NCI-H1436 treated with DMSO at 0.1 percent for 48 hours (cell line): Measurements from ENCODE around the gene RET.

Source experiments
- DNase-seq: peaks from one replicate; lab custom pipeline; 2025; lab: John Stamatoyannopoulos, UW

The RET gene

DNA sequence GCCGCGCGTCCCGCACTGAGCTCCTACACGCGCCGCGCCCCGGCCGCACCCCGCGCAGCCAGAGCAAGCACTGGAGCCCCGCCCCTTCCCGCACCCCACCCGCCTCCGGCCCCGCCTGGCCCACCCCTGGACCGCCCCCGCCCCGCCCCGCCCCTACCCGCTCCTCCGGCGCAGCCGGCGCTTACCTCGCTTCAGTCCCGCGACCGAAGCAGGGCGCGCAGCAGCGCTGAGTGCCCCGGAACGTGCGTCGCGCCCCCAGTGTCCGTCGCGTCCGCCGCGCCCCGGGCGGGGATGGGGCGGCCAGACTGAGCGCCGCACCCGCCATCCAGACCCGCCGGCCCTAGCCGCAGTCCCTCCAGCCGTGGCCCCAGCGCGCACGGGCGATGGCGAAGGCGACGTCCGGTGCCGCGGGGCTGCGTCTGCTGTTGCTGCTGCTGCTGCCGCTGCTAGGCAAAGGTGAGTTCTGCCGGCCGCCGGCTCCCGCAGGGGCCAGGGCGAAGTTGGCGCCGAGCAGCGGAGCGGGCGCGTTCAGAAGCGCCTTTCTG lies at the start of gene RET:
Gene RET, plus strand, starts transcription at position 194 of the 545 bp plus-strand sequence. Its CDS starts 190 bp downstream, at position 384.
- DNase-seq, result no peak

DNA sequence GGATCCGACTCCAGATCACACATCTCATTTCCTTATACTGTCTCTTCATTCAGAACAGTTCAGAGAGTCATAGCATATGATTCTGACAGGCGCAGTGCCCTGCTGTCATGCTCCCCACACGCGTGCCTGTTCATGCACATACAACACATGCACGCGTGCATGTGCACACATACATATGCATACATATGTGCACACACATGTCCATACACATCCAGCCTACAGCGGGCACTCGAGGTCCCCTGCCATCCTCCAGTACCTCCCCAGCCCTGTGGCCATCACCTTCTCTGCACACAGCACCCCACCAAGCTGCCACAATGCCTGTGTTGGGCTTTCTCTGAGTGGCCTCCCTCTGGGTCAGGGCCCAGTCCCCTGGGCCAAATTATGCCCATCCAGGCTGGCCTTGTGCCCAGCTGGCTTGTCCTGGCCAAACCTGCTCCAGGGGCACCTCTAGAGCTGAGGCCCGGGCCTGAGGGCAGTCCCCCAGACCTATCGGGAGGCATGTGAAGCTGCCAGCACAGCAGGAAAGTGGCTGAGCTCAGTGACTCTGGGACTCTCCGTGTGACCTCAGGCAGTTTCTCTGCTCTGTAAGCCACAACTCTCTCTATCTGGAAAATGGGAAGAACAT lies 49.4 kb upstream of the RET start:
- DNase-seq, result no peak

GRCh38 chr10:43028143-43028542 lies 48.7 kb upstream of the RET start:
- no peak for DNase-seq

- DNase-seq, result no peak
These were observed 47.8 kb upstream of the RET start for GRCh38 chr10:43029043-43029442.

GRCh38 chr10:43032613-43033012 lies 44.3 kb upstream of the RET start:
- no peak for DNase-seq

DNA sequence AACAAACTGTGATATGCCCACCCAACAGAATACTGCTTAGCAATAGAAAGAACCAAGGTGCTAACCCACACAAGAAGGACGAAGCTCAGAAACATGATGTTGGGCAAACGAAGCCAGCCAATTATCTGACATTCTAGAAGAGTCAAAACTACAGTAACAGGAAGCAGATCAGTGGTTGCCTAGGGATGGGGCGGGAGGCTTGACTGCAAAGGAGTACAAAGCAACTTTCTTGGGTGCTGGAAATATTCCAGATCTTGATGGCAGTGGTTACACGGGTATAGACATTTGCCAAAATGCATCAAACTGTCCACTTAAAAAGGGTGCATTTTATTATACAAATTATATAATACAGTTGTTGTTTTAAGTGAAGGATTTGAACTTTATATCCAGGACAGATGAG lies 41.1 kb upstream of the RET start:
- no peak for DNase-seq

DNA sequence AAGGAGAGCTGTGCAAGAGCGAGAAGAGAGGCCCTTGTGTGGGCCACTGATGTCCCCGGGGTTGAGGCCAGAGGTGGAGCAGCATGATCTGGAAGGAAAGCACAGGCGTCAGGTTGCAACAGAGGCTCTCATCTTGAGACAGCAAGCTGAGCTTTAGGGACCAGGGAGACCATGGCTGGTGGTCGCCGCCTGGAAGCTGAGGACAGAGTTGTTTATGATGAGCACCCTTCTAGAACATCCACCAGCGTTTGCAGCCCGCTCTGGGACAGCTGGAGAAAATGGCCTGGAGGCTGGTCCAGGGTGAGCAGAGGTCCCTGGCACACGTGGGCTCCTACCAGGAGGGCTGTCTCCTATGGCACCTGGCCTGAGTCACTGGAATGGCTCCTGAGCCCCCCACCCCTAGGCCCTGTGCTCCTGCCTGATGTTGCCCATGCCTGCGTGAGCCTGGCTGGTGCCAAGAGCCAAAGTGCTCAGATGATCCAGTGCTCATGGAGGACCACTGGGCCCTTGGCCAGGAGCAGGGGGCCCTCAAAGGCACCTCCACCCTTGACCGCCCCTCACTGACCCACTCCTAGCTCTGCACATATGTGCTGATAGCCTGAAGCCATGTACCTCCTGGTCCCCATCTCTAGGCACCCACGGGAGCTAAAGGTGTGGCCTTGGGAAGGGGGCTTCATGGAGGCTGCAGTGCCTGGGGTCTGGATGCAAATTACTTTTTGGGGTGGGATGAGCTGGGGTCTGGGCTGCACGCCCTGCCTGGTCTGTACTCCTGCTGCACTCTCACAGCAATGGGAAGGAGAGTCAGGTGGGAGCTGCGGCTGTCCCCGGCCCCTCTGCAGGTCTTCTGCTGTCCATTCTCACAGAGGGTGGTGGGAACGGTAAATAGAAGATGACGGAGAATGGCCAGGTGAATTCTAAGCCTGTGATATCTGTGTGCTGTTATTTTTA lies 40.1 kb upstream of the RET start:
- no peak for DNase-seq

GRCh38 chr10:43037440-43037839 lies 39.4 kb upstream of the RET start:
- DNase-seq, result no peak

GRCh38 chr10:43037942-43038782 lies 38.7 kb upstream of the RET start:
- DNase-seq, result no peak

GRCh38 chr10:43038783-43039623 lies 37.9 kb upstream of the RET start:
- no peak for DNase-seq

DNA sequence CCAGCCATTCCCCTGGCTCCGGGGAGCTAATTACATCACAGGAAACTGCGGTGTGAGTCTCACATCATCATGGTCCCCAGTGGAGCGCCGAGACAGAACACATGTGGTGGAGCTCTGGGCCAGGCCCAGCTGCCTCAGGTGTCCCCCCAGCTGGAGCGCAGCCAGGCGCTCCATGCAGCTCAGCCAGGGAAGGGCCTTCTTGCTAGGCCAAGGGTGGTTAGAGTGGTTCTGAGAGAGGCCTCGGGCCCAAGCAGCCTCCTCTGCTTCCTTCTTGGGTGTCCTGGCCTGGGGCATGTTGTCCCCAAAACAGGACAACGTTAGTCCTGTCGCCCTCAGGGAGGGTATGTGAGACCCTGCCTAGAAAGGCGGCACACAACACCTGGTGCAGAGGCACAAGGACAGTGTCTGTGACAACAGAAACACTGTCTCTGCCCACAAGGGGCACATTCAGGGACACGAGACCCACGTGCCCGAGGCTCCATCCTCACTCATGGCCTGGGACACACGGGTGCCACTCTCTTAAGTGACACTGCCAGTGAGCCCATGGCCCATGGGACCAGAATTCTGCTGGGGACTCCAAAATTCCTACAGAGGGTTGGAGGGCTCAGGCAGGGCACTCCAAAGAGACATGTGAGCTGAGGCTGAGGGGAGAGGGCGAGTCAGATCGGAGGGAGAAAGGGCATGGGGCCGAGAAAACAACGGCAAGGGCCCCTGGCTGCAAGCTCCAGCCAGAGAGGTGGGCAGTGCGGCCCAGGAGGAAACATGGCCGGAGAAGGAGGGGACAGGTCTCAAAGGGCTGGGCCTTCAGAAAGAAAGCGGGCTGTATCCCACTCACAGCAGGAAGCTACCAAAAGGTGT lies 37.0 kb upstream of the RET start:
- DNase-seq, result no peak

DNA sequence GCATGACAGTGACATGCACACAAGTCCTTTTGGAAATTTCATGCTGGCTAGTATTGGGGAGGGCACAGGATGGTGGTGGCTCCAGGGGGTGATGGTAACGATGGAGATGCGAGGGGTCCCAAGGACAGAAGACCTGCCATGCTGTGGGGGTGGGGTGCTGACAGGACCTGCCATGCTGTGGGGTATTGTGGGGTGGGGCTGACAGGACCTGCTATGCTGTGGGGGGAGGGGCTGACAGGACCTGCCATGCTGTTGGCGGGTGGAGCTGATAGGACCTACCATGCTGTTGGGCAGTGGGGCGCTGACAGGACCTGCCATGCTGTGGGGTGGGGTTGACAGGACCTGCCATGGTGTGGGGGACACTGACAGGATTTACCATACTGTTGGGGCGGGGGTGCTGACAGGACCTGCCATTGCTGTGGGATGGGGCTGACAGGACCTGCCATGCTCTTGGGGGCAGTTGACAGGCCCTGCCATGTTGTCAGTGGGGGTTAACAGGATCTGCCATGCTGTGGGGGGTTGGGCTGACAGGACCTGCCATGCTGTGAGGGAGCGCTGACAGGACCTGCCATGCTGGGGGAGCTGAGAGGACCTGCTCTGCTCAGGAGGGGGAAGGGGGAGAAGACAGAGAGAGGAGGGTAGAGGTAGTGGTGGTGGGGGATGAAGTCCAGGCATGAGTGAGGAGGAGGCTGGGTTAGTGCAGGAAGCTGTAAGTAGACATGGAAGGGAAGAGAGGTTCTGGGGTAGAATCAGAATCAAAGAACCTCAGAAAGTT lies 36.2 kb upstream of the RET start:
- DNase-seq, result no peak

DNA sequence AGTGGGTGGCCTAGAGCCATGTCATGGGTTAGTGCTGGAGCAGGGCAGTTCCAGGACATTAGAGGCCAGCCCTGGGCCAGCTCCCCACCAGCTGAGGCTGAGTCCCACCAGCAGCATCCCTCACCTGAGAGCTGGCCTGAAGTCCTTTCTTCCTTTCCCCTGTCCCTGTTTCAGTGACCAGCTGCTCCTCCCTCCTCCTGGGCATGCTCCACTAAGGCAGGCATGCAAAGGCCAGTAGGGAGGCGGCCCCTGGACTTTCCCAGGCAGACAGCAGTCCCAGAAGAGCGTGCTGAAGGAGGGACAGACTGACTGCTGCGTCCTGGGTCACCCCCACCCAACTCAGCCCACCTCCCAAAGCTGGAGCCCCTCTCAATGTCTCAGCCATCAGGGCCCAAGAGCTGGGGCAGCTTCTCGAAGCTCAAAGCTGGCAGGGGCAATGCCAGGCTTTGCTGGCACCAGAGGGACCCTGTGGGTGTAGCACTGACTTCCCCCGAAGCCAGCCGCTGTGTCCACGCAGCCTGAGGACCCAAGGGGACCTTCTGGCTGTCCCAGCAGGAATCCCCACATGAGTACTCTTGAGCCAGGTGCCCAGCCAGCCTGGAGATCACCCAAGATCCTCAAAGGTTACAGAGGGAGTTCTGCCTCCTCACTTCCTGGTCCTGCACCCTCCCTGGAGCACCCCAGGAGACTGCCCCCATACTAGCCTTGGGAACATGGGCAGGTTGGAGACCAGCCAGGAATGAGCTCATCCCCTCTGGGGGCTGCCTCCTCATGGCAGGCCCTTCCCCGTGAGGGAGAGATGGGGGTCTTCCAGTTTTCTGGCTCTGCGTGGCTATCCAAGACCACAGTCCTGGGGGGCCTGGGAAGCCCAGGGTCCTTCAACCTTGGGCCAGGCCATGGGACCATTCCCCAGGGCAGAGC lies 35.2 kb upstream of the RET start:
- no peak for DNase-seq

GRCh38 chr10:43042503-43043341 lies 34.1 kb upstream of the RET start:
- no peak for DNase-seq

DNA sequence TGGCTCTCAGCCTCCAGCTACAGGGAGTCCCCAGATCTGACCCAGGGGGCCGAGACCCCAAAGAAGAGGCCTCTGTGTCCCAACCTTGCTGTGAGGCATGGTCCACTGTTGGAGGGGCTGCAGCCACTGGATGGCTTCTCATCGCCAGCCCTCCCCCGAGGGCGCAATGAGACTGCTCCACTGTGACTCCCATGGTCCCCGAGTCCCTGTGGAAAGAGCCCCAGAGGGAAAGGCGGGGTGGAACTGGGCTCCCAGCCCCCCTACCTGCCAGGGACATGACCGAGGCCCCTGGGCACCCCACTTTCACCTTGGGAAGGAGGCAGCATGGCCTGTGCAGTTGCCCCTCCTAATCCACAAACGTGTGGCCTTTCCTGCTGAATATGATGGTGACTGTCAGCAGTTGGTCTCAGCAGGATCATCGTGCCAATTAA lies 33.5 kb upstream of the RET start:
- DNase-seq, result no peak

- DNase-seq, result no peak
These were observed 33.0 kb upstream of the RET start for GRCh38 chr10:43043773-43044447.

DNA sequence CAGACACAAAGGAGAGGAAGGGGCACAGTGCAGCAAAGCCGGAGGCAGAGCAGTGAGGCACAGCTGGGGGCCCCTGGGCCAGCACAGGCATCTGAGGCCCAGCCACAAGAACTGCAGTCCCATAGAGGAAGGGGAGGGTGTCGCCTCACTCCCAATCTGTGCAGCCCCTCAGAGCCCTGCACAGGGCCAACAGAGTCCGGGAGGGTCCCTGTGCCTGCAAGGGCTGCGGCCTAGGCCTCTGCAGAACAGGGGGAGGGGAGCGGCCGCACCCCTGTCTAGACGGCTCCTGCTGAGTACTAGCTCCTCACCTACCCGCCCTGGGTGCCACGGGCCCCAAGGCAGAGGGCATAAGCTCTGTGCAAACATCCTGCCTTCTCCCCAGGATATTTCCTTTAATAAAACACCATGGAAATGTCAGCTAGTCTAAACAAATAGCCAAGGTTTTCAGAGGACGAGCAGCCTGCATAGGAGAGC lies 32.4 kb upstream of the RET start:
- no peak for DNase-seq
